Right atrium auricular region (tissue), 2 donors: ENCODE data around the gene ENTPD6. TPM values are rescaled to one million over a fixed set of nuclear protein-coding genes. Genes with fewer than 3 reads are reported as not detected.

Experiments used
- DNase-seq: peaks from one replicate; pipeline ENCODE4 v3.0.0-alpha.2; 2019; ENCODE audit warnings: low spot score
- H3K27ac ChIP-seq, 2 donors: fragments of 200-600 bp; sonication (generic); 1 replicate in 1 of 2; 2 replicates in 1 of 2; pipeline ENCODE4 v1.5.1; 2016 to 2019
- H3K27me3 ChIP-seq, 2 donors: fragments of 200-600 bp; sonication (generic); one replicate each; pipeline versions ENCODE4 v1.5.1 to v1.6.0; 2017 to 2019
- H3K36me3 ChIP-seq: fragments of 200-600 bp; sonication (generic); one replicate; pipeline ENCODE4 v1.5.1; 2016
- H3K4me1 ChIP-seq, 2 donors: fragments of 200-600 bp; sonication (generic); one replicate each; pipeline versions ENCODE4 v1.5.1 to v1.6.0; 2017 to 2019
- H3K4me3 ChIP-seq, 2 donors: fragments of 200-600 bp; sonication (generic); 1 replicate in 1 of 2; 2 replicates in 1 of 2; pipeline ENCODE4 v1.5.1; 2017 to 2019; ENCODE audit warnings: mild to moderate bottlenecking in 1 of 2, moderate library complexity in 1 of 2
- H3K9me3 ChIP-seq, 2 donors: fragments of 200-600 bp; sonication (generic); one replicate each; pipeline ENCODE4 v1.5.1; 2019
- total RNA-seq, 2 donors: library from RNA; depleted of rRNA; stranded (reverse); fragments of >200 nt; gene quantifications; one replicate each; pipeline ENCODE4 v1.1.0, GENCODE V29; 2016
- TF ChIP-seq, protein P1 (sequence below), 2 donors: fragments of 200-600 bp; sonication (generic); IDR thresholded peaks; one replicate each; pipeline ENCODE4 v1.5.1; 2019; ENCODE audit warnings: antibody characterized with exemption in 2 of 2

Gene ENTPD6
- total RNA-seq, 2 donors from 2014 or later, result 75.9 to 116 TPM

DNA sequence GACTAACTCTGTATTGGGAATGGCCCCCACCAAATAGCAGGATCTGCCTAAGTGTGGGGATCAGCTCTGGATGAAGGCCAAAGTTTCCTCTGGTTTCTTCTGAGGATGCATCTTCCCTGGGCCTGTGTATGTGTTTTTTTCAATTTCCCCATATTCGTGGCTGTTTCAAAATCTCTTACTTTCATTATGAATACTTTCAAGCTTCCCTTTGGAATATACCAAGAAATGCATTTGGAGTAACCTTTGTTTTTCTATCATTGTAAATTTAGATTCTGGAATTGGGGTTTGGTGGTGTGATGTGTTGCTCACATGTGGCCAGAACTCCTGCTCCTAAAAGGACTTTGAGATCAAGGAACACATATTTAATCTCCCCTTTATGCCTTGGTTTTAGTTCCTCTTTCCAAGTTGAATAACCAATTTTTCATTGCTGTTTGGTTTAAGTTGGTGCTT lies 8.4 kb downstream of the ENTPD6 start:
- Histone ChIP-seq H3K36me3 (peaks cover 7% of the 10 kb centered on the region), H3K9me3 (no peaks in the 10 kb centered on the region), H3K27ac (peak overlapping the region; percentile 77 to 98), H3K27me3 (no peaks in the 10 kb centered on the region), H3K4me3 (no peak overlapping the region), H3K4me1 (peaks cover 0 to 49% of the 10 kb centered on the region in 2 donors)
- TF ChIP-seq, protein P1, sequence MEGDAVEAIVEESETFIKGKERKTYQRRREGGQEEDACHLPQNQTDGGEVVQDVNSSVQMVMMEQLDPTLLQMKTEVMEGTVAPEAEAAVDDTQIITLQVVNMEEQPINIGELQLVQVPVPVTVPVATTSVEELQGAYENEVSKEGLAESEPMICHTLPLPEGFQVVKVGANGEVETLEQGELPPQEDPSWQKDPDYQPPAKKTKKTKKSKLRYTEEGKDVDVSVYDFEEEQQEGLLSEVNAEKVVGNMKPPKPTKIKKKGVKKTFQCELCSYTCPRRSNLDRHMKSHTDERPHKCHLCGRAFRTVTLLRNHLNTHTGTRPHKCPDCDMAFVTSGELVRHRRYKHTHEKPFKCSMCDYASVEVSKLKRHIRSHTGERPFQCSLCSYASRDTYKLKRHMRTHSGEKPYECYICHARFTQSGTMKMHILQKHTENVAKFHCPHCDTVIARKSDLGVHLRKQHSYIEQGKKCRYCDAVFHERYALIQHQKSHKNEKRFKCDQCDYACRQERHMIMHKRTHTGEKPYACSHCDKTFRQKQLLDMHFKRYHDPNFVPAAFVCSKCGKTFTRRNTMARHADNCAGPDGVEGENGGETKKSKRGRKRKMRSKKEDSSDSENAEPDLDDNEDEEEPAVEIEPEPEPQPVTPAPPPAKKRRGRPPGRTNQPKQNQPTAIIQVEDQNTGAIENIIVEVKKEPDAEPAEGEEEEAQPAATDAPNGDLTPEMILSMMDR (IDR thresholded peaks at IDR 0.05), result no peak
- DNase-seq, result no peak

DNA sequence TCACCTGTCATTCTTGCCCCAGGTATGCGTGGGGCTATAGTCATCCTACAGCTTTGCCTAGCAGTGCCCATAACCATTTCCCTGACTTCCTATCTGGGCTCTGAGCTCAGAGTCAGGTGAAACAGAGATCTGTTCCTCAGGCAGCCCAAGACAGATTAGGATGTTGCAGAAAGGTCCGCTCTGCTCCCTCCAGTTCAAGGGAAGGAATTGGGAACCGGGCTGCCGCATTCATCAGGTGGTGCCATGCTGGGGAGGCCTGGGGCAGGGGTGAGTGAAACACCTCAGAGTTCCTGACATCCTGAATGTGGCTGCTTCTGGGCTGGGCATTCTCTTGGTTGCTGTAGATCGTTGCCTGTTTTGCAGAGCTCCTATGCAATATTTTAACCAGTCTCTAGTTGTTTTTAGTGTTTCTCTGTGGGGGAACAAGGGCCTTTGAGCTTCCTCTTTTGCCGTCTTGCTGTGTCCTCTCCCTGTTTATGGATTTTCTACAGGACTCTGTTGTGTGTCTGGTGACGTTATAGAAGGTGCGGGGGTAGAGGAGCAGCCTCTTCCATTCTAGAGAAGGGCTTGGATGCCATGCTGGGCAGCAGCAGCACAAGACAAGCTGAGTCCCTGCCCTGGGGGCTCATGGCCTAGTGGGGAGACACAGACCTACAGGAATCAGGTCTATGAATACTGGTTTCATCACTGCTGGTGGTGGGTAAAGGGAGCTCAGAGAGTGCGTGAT lies 9.2 kb downstream of the ENTPD6 start:
- H3K9me3 ChIP-seq, result no peaks in the 10 kb centered on the region
- H3K36me3 ChIP-seq, result peaks cover 9% of the 10 kb centered on the region
- H3K4me1 ChIP-seq, result peaks cover 0 to 40% of the 10 kb centered on the region in 2 donors
- no peaks in the 10 kb centered on the region for H3K27me3 ChIP-seq
- H3K4me3 ChIP-seq, result no peak overlapping the region
- DNase-seq, result no peak
- H3K27ac ChIP-seq, result peak overlapping the region; percentile 77 to 98
- TF ChIP-seq, protein P1 (IDR thresholded peaks at IDR 0.05), result no peak

DNA sequence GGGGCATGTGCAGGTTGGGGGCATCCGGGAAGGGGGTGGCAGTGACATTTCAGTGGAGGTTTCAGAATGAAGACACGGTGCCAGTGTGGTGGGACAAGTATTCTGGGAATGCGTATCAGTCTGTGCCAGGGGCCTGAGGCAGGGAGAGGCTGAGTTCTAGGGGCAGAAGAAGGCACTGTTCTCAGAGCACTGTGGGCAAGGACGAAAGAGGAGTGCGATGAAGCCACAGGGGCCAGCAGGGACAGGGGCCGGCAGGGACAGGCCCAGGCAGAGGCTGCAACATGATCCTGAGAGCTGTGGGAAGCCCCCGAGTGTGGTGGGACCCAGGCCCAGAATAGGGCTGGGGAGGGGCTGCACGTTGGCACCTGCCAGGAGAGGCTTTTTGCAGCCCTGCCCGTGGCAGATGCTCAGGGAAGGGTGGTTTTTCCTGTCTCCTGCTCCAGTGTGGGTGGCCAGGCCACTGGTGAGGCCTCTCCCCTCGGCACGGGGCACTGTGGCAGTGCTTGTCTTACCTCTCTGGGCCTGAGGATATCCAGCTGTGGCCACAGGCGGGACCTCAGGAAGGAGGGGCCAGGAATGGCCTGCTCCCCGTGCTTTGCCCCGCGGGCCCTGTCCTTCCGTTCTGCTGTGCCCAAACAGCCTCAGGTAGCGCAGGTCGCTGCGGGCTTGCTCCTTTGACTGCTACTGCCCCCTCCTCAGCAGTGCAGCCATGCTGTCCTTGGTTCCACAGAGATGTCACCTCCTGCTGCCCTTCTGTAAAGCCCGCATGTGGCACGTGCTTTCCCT lies 10.0 kb downstream of the ENTPD6 start:
- Histone ChIP-seq H3K27ac (peak overlapping the region; percentile 77 to 98), H3K9me3 (no peaks in the 10 kb centered on the region), H3K36me3 (peaks cover 16% of the 10 kb centered on the region), H3K27me3 (no peaks in the 10 kb centered on the region), H3K4me1 (peaks cover 0 to 37% of the 10 kb centered on the region in 2 donors), H3K4me3 (no peak overlapping the region)
- TF ChIP-seq, protein P1 (IDR thresholded peaks at IDR 0.05), result no peak
- no peak for DNase-seq

DNA sequence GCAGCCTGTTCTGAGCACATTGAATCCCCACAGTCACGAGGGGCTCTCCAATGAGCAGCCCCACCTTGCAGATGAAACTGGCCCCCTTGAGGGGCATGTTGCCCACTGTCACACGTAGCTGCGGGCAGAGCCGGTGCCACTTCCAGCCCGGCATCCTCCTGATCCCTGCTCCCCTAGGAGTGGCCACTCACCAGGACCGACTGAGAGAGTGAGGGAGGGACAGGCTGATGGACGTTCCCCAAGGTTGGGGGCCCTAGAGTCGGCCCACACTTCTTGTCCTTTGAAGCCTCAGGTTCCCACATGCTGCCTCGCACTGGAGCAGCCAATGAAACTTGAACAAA lies 10.5 kb downstream of the ENTPD6 start:
- H3K4me3 ChIP-seq, result no peak overlapping the region
- TF ChIP-seq, protein P1 (IDR thresholded peaks at IDR 0.05), result no peak
- no peaks in the 10 kb centered on the region for H3K27me3 ChIP-seq
- H3K4me1 ChIP-seq, result peaks cover 0 to 37% of the 10 kb centered on the region in 2 donors
- H3K36me3 ChIP-seq, result peaks cover 22% of the 10 kb centered on the region
- no peaks in the 10 kb centered on the region for H3K9me3 ChIP-seq
- peak overlapping the region; percentile 77 to 98 for H3K27ac ChIP-seq
- no peak for DNase-seq

DNA sequence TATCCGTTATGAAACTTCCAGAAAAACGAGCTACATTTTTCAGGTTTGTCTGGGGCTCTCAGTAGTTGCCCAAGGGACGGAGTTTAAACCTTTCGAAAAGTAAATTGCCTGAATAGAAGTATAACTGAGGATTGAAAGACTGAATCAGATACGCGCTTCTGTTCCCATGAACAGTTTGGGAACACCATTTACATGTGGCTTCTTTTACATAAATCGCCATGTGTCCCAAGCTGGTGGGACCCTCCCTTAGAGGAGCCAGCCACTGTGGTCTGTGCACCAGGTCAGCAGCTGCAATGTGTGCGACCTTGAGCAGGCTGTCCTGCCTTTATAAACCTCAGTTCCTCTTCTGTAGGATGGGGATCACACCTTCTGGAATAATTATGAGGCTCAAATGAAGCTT lies 11.0 kb downstream of the ENTPD6 start:
- Histone ChIP-seq H3K27ac (peak overlapping the region; percentile 77 to 98), H3K4me3 (no peak overlapping the region), H3K9me3 (no peaks in the 10 kb centered on the region), H3K4me1 (peaks cover 0 to 37% of the 10 kb centered on the region in 2 donors), H3K36me3 (peaks cover 27% of the 10 kb centered on the region), H3K27me3 (no peaks in the 10 kb centered on the region)
- no peak for DNase-seq
- TF ChIP-seq, protein P1 (IDR thresholded peaks at IDR 0.05), result no peak
